ENCODE data around the gene PPP4R3B.

Gene PPP4R3B

GRCh38 chr2:55502590-55503141 lies 114.8 kb downstream of the PPP4R3B start:
- DNase-seq, result no peak

DNA sequence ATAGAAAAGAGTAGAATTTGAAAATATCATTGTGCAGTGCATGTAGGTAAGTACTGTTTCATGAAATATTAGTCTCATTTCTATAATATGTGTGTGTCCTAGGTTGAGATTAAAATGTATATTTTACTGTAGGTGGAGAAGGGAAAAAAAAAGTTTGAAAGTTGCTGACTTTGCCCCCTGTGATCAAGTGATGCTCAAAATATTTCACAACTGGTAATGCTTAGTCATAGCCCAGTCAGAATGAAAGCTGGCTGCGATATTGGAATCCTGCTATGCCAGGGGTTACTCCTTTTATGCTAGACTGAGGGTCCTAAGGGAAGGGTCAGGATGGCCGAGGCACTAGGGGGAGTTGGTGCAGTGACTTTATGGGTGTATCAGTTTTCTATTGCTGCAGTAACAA lies 117.4 kb downstream of the PPP4R3B start:
- DNase-seq, result no peak

- DNase-seq, result no peak
These were observed 118.8 kb downstream of the PPP4R3B start for GRCh38 chr2:55498582-55498981.

Measured in stimulated activated CD8-positive, alpha-beta memory T cell treated with anti-CD3 and anti-CD28 coated beads, Interleukin-4, amount 100 ng/mL, for 48 hours (primary cell).